Uterus (tissue), 4 donors: ENCODE results near the gene OR1J4. TPM values are rescaled to one million over a fixed set of nuclear protein-coding genes. Genes with fewer than 3 reads are reported as not detected.

ENCODE experiments used
- DNase-seq, 2 donors: peaks; one replicate each; pipeline ENCODE4 v3.0.0-alpha.2; 2019 to 2020
- H3K27ac ChIP-seq, 2 donors: fragments of 200-600 bp; sonication (generic); 1 replicate in 1 of 2; 2 replicates in 1 of 2; pipeline ENCODE4 v1.5.1; 2016 to 2018
- H3K27me3 ChIP-seq, 2 donors: fragments of 200-600 bp; sonication (generic); one replicate each; pipeline ENCODE4 v1.5.1; 2018 to 2019; ENCODE audit warnings: control low read depth in 1 of 2
- H3K36me3 ChIP-seq, 2 donors: fragments of 200-600 bp; sonication (generic); one replicate each; pipeline ENCODE4 v1.5.1; 2019; ENCODE audit warnings: control low read depth in 1 of 2
- H3K4me1 ChIP-seq, 2 donors: fragments of 200-600 bp; sonication (generic); one replicate each; pipeline ENCODE4 v1.5.1; 2018 to 2019; ENCODE audit warnings: control low read depth in 1 of 2
- H3K4me3 ChIP-seq, 2 donors: fragments of 200-600 bp; sonication (generic); 1 replicate in 1 of 2; 2 replicates in 1 of 2; pipeline ENCODE4 v1.5.1; 2018 to 2019; ENCODE audit warnings: mild to moderate bottlenecking in 1 of 2
- H3K9me3 ChIP-seq, 2 donors: fragments of 200-600 bp; sonication (generic); one replicate each; pipeline ENCODE4 v1.5.1; 2019; ENCODE audit warnings: control low read depth in 1 of 2
- CTCF ChIP-seq, 4 experiments: fragments of 200-600 bp in 2 of 4; fragments of 450-650 bp in 2 of 4; sonication (generic) in 2 of 4; IDR thresholded peaks; one replicate each; pipeline ENCODE4 v1.5.1; 2016 to 2019; ENCODE audit warnings: antibody characterized with exemption in 4 of 4, mild to moderate bottlenecking in 2 of 4, moderate library complexity in 1 of 4
- POLR2A ChIP-seq, 2 donors: fragments of 450-650 bp; IDR thresholded peaks; one replicate each; pipeline ENCODE4 v1.6.1; 2016; ENCODE audit warnings: antibody characterized with exemption in 2 of 2, mild to moderate bottlenecking in 1 of 2, moderate library complexity in 1 of 2
- intact Hi-C: fragments of 100-400 bp; cut with DNase I; formaldehyde crosslinking; loops from one replicate; pipeline ENCODE4 v1.15.1; 2023; ENCODE audit warnings: low total_unique reads
- total RNA-seq, 4 donors: library from RNA; depleted of rRNA in 3 of 4; stranded (reverse); fragments of >200 nt in 3 of 4; gene quantifications; one replicate each; pipeline versions ENCODE4 v1.1.0 to v1.2.4, GENCODE V29; 2014 to 2023
- donor health status: DM: yes; HTN: yes; CAD: no.

Gene OR1J4
- total RNA-seq, 4 donors from 2014 or later, result not detected

- TF ChIP-seq CTCF (IDR thresholded peaks at IDR 0.05) (no peak), POLR2A (IDR thresholded peaks at IDR 0.05) (no peak)
- H3K9me3 ChIP-seq, result peaks cover 0 to 6% of the 10 kb centered on the region in 2 donors
- intact Hi-C loops, result no loop called here
- no peaks in the 10 kb centered on the region for H3K27me3 ChIP-seq
- no peak for DNase-seq
- H3K4me3 ChIP-seq, result no peak overlapping the region
- H3K27ac ChIP-seq, result no peak overlapping the region
- H3K4me1 ChIP-seq, result no peaks in the 10 kb centered on the region
- H3K36me3 ChIP-seq, result no peaks in the 10 kb centered on the region
Measured at GRCh38 chr9:122538757-122539156, 19.8 kb downstream of the OR1J4 start.

GRCh38 chr9:122546196-122546595 lies 27.3 kb downstream of the OR1J4 start:
- no peak overlapping the region for H3K27ac ChIP-seq
- H3K9me3 ChIP-seq, result no peaks in the 10 kb centered on the region
- no peak overlapping the region for H3K4me3 ChIP-seq
- H3K27me3 ChIP-seq, result no peaks in the 10 kb centered on the region
- H3K36me3 ChIP-seq, result no peaks in the 10 kb centered on the region
- intact Hi-C loops, result no loop called here
- no peaks in the 10 kb centered on the region for H3K4me1 ChIP-seq
- TF ChIP-seq POLR2A (IDR thresholded peaks at IDR 0.05), result no peak
- TF ChIP-seq CTCF (IDR thresholded peaks at IDR 0.05), result no peak
- no peak for DNase-seq

GRCh38 chr9:122551371-122551770 lies 32.4 kb downstream of the OR1J4 start:
- H3K27me3 ChIP-seq, result no peaks in the 10 kb centered on the region
- no peaks in the 10 kb centered on the region for H3K9me3 ChIP-seq
- H3K36me3 ChIP-seq, result no peaks in the 10 kb centered on the region
- no peaks in the 10 kb centered on the region for H3K4me1 ChIP-seq
- no peak overlapping the region for H3K27ac ChIP-seq
- TF ChIP-seq CTCF (IDR thresholded peaks at IDR 0.05) (no peak), POLR2A (IDR thresholded peaks at IDR 0.05) (no peak)
- intact Hi-C loops, result no loop called here
- DNase-seq, result no peak
- no peak overlapping the region for H3K4me3 ChIP-seq

GRCh38 chr9:122552812-122553211 lies 33.9 kb downstream of the OR1J4 start, which contains the start of gene OR1N2:
Gene OR1N2, plus strand, starts transcription at chr9:122553112. Its CDS starts 100 bp downstream, at chr9:122553212.
- intact Hi-C loops, result no loop called here

GRCh38 chr9:122561446-122561845 lies 42.5 kb downstream of the OR1J4 start:
- Histone ChIP-seq H3K27me3 (no peaks in the 10 kb centered on the region), H3K9me3 (no peaks in the 10 kb centered on the region), H3K4me1 (no peaks in the 10 kb centered on the region), H3K4me3 (no peak overlapping the region), H3K27ac (no peak overlapping the region), H3K36me3 (no peaks in the 10 kb centered on the region)
- intact Hi-C loops, result no loop called here
- DNase-seq, result no peak
- TF ChIP-seq POLR2A (IDR thresholded peaks at IDR 0.05) (no peak), CTCF (IDR thresholded peaks at IDR 0.05) (no peak)

More at GRCh38 chr9:122552812-122553211, 33.9 kb downstream of the OR1J4 start, which contains the start of gene OR1N2:
- Histone ChIP-seq H3K27me3 (no peaks in the 10 kb centered on the region), H3K27ac (no peak within 1 kb of the TSS), H3K4me3 (no peak within 1 kb of the TSS), H3K36me3 (no peaks in the 10 kb centered on the region), H3K4me1 (no peaks in the 10 kb centered on the region), H3K9me3 (no peaks in the 10 kb centered on the region)
- no peak for DNase-seq
- TF ChIP-seq POLR2A (IDR thresholded peaks at IDR 0.05), result no peak
- TF ChIP-seq CTCF (IDR thresholded peaks at IDR 0.05), result no peak
